ENCODE measurements around the gene CARMIL3.
"Not testable (repeated sequence)": the region's sequence is repeated elsewhere in the genome, so short reads cannot be mapped to it uniquely, and the experiment has no call there.

GRCh38 chr14:24020520-24020919, 31.3 kb upstream of the CARMIL3 start:
- TF ChIP-seq CTCF (IDR thresholded peaks at IDR 0.05; ENCODE audit: poor library complexity, severe bottlenecking); RAD21 (conservative IDR thresholded peaks at IDR 0.05); EZH2 (IDR thresholded peaks at IDR 0.05; ENCODE audit: borderline replicate concordance, insufficient read depth, low read length, poor library complexity, severe bottlenecking); POLR2AphosphoS5 (IDR thresholded peaks at IDR 0.05); TAF1 (IDR thresholded peaks at IDR 0.05; ENCODE audit: low read depth): not testable (repeated sequence)

Measured in neural cell (in vitro differentiated cells).